ENCODE measurements around the gene CNOT9.

- TF ChIP-seq CTCF (conservative IDR thresholded peaks at IDR 0.05; ENCODE audit: low read depth, low read length) (no peak), EZH2 (IDR thresholded peaks at IDR 0.05; ENCODE audit: borderline replicate concordance, low read depth, low read length, poor library complexity, severe bottlenecking) (no peak)
These were observed 1.2 kb downstream of the CNOT9 start for GRCh38 chr2:218569661-218570500.

Data from A673 (cell line).